ENCODE results near the gene TNFAIP8L3.

- TF ChIP-seq KLF16 (IDR thresholded peaks at IDR 0.05) (no peak), ZBTB8A (IDR thresholded peaks at IDR 0.05; ENCODE audit: partially characterized antibody) (no peak), POLR2AphosphoS2 (IDR thresholded peaks at IDR 0.05; ENCODE audit: low read length) (no peak), TBP (optimal IDR thresholded peaks at IDR 0.05; ENCODE audit: low read depth, low read length) (no peak), FOS (IDR thresholded peaks at IDR 0.05; ENCODE audit: extremely low read depth, insufficient read length) (no peak), CHD2 (IDR thresholded peaks at IDR 0.05; ENCODE audit: low read depth, low read length) (no peak), STAG1 (CRISPR knock-in tag; IDR thresholded peaks at IDR 0.05; ENCODE audit: borderline replicate concordance) (no peak), CTCF (IDR thresholded peaks at IDR 0.05 in 2 of 3, conservative IDR thresholded peaks at IDR 0.05 in 1 of 3; ENCODE audit: insufficient read depth in 2 of 3, low read depth in 1 of 3, low read length in 3 of 3) (no peak)
These were observed 69.8 kb downstream of the TNFAIP8L3 start for GRCh38 chr15:51024735-51025453.

All from K562 (cell line).